Spinal cord (tissue), 10 donors: Measurements from ENCODE around the gene RTF2. TPM values are rescaled to one million over a fixed set of nuclear protein-coding genes. Genes with fewer than 3 reads are reported as not detected.
"Not testable (repeated sequence)": the region's sequence is repeated elsewhere in the genome, so short reads cannot be mapped to it uniquely, and the experiment has no call there.

Experiments
- DNase-seq, 6 donors: peaks; one replicate each; pipeline versions ENCODE4 v3.0.0 to v3.0.0-alpha.2; 2013 to 2015; ENCODE audit warnings: low spot score in 6 of 6, low read depth in 4 of 6
- H3K27ac ChIP-seq: one replicate; pipeline ENCODE4 v1.5.1; 2013; ENCODE audit warnings: low read depth, low read length, control low read depth
- H3K27me3 ChIP-seq: one replicate; pipeline ENCODE4 v1.6.1; 2013; ENCODE audit warnings: low read length; ENCODE audit not compliant: control insufficient read depth, insufficient read depth
- H3K36me3 ChIP-seq: one replicate; pipeline ENCODE4 v1.6.1; 2013; ENCODE audit warnings: low read length; ENCODE audit not compliant: control insufficient read depth, insufficient read depth
- H3K4me1 ChIP-seq: one replicate; pipeline ENCODE4 v1.6.1; 2013; ENCODE audit warnings: low read length; ENCODE audit not compliant: control insufficient read depth, insufficient read depth
- H3K4me3 ChIP-seq: one replicate; pipeline ENCODE4 v1.5.1; 2013; ENCODE audit warnings: low read depth, low read length, control low read depth
- H3K9me3 ChIP-seq: one replicate; pipeline ENCODE4 v1.6.1; 2013; ENCODE audit warnings: low read length; ENCODE audit not compliant: control insufficient read depth, insufficient read depth
- WGBS: methylation state at CpG from one replicate; pipeline ENCODE4 v1.1.5; 2013; ENCODE audit warnings: missing lambda C conversion rate; ENCODE audit not compliant: insufficient coverage; 5-methylcytosine and 5-hydroxymethylcytosine counted together
- polyA plus RNA-seq, 2 donors: library from polyadenylated mRNA; unstranded; fragments of 120-200 nt; gene quantifications; one replicate each; pipeline ENCODE4 v1.2.1, GENCODE V29; 2013; ENCODE audit not compliant: insufficient read length in 2 of 2
- total RNA-seq, 2 donors: library from RNA; depleted of rRNA in 1 of 2; stranded (reverse); fragments of 120-200 nt in 1 of 2; fragments of >200 nt in 1 of 2; gene quantifications; one replicate each; pipeline versions ENCODE4 v1.2.3 to v1.2.4, GENCODE V29; 2013 to 2014
- donor health status: healthy.

RTF2 gene
- total and polyA plus RNA-seq, 4 donors: 63.3 to 128 (median 109) TPM

- Histone ChIP-seq H3K4me1 (no peaks in the 10 kb centered on the region), H3K27ac (no peak overlapping the region)
- 100% methylated on average over 6 of the region's 10 CpGs for WGBS
Observed at GRCh38 chr20:56520180-56520579, 51.8 kb downstream of the RTF2 start.

GRCh38 chr20:56520746-56521354 lies 52.4 kb downstream of the RTF2 start:
- H3K27ac ChIP-seq, H3K4me1 ChIP-seq, H3K4me3 ChIP-seq, DNase-seq, H3K9me3 ChIP-seq, H3K27me3 ChIP-seq: not testable (repeated sequence)
- H3K36me3 ChIP-seq: peaks cover 36% of the 10 kb centered on the region
- 97% methylated on average over 11 of the region's 13 CpGs for WGBS

More at GRCh38 chr20:56520180-56520579, 51.8 kb downstream of the RTF2 start:
- Histone ChIP-seq H3K36me3 (peaks cover 36% of the 10 kb centered on the region), H3K27me3 (no peaks in the 10 kb centered on the region), H3K9me3 (peaks cover 8% of the 10 kb centered on the region), H3K4me3 (no peak overlapping the region)
- DNase-seq: no peak

- no peaks in the 10 kb centered on the region for H3K4me1 ChIP-seq
- H3K36me3 ChIP-seq: peaks cover 31% of the 10 kb centered on the region
- DNase-seq: no peak
- WGBS: 82% methylated on average over 4 of the region's 6 CpGs
- H3K9me3 ChIP-seq: peaks cover 8% of the 10 kb centered on the region
- H3K4me3 ChIP-seq: no peak overlapping the region
- no peak overlapping the region for H3K27ac ChIP-seq
- no peaks in the 10 kb centered on the region for H3K27me3 ChIP-seq
Observed at GRCh38 chr20:56522311-56522710, 53.9 kb downstream of the RTF2 start.

GRCh38 chr20:56524444-56524843 lies 56.0 kb downstream of the RTF2 start, which contains the start of gene FAM209A:
Gene FAM209A (plus strand): TSS chr20:56524744. CDS start chr20:56524809, 65 bp downstream.
- H3K27ac ChIP-seq, DNase-seq, H3K4me1 ChIP-seq, H3K27me3 ChIP-seq, H3K4me3 ChIP-seq, H3K9me3 ChIP-seq: not testable (repeated sequence)
- peaks cover 11% of the 10 kb centered on the region for H3K36me3 ChIP-seq
- 73% methylated on average over 4 of the region's 7 CpGs for WGBS

DNA sequence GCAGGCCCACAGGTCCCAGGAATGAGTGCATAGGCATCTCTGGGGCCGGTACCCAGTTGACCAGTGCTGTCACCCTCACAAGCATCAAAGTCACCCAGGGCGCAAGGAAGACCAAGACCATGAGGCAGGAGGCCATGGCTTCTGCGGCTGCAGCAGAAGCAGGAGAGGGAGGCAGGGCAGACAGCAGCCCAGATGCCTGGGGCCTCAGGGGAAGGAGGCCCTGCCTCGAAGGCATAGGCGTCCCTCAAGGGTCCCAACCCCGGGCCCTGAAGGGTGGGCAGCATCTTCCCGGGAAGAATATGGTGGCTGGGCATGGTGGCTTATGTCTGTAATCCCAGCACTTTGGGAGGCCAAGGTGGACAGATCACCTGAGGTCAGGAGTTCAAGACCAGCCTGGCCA lies 59.1 kb downstream of the RTF2 start:
- 100% methylated on average over 7 of the region's 7 CpGs for WGBS

DNA sequence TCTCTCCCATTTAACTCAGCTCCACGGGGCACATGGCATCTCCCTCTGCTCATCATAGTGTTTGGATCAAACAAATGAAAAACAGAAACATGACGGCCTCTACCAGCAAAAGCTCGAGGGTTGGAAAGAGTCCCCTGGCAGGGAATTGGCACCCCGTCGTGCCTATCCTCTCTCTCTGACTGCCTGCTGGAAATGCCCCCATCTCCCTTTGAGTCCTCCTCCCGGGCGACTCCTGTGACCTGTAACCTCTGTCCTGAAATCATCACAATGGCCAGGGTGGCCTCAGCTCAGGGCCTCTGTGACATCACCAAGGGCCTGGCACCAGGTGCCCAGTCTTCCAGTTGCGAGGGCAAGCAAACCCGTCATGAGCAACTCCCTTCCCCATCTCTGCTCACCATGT lies 64.5 kb downstream of the RTF2 start, which contains the start of gene FAM209B:
FAM209B (plus strand) TSS at position 301 of the 400 bp plus-strand sequence; CDS start at position 397, 96 bp downstream.
- not testable (repeated sequence) for DNase-seq, H3K27ac ChIP-seq, H3K27me3 ChIP-seq, H3K9me3 ChIP-seq, H3K4me3 ChIP-seq, H3K36me3 ChIP-seq, H3K4me1 ChIP-seq
- 86% methylated on average over 7 of the region's 9 CpGs for WGBS

More for the DNA sequence above, 59.1 kb downstream of the RTF2 start:
- Histone ChIP-seq H3K36me3 (no peaks in the 10 kb centered on the region), H3K27me3 (no peaks in the 10 kb centered on the region), H3K4me1 (no peaks in the 10 kb centered on the region), H3K27ac (no peak overlapping the region), H3K9me3 (no peaks in the 10 kb centered on the region), H3K4me3 (no peak overlapping the region)
- no peak for DNase-seq

DNA sequence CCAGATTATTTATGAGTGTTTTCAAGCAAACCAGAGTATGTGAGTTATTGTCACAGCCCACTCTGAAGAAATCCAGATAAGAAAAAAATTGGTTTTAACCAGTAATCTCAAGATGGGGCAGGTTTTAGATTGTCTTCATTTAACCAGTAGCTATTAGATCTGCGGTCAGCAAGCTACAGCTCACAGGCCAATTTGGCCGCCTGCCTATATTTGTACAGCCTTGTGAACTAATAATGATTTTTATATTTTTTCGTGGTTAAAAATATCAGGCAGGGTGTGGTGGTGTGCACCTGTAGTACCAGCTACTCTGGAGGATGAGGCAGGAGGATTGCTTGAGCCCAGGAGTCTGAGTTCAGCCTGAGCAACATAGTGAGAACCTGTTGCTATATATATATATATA lies 69.6 kb downstream of the RTF2 start:
- Histone ChIP-seq H3K27ac (no peak overlapping the region), H3K27me3 (no peaks in the 10 kb centered on the region), H3K9me3 (no peaks in the 10 kb centered on the region), H3K4me1 (no peaks in the 10 kb centered on the region), H3K4me3 (no peak overlapping the region), H3K36me3 (no peaks in the 10 kb centered on the region)
- 93% methylated on average over 2 of the region's 3 CpGs for WGBS
- no peak for DNase-seq

GRCh38 chr20:56540415-56540814 lies 72.0 kb downstream of the RTF2 start:
- H3K4me3 ChIP-seq: no peak overlapping the region
- no peaks in the 10 kb centered on the region for H3K36me3 ChIP-seq
- H3K4me1 ChIP-seq: no peaks in the 10 kb centered on the region
- H3K9me3 ChIP-seq: no peaks in the 10 kb centered on the region
- H3K27ac ChIP-seq: no peak overlapping the region
- no peak for DNase-seq
- no peaks in the 10 kb centered on the region for H3K27me3 ChIP-seq
- 87% methylated on average over 6 of the region's 6 CpGs for WGBS

DNA sequence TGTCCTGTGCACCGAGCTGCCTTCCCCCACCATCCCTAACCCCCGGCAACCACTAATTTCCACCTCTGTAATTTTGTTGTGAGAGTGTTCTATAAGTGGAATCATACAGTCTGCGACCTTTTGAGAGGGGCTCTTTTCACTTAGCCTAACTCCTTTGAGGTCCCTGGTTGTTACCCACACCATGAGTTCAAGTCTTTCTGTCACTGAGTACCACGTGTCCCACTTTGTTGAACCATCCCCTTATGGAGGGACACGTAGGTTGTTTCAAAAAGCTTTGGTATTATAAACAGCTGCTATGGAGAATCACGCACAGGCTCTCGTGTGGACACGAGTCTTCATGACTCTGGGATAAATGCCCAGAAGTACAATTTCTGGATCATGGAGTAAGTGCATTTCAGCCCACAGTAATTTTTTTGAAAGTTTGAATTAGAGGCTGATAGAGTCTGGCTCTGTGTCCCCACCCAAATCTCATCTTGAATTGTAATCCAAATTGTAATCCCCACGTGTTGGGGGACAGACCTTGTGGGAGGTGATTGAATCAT lies 74.1 kb downstream of the RTF2 start:
- Histone ChIP-seq H3K4me3 (no peak overlapping the region), H3K4me1 (no peaks in the 10 kb centered on the region), H3K27ac (no peak overlapping the region), H3K36me3 (no peaks in the 10 kb centered on the region), H3K27me3 (no peaks in the 10 kb centered on the region), H3K9me3 (no peaks in the 10 kb centered on the region)
- no peak for DNase-seq
- WGBS: 89% methylated on average over 4 of the region's 9 CpGs

DNA sequence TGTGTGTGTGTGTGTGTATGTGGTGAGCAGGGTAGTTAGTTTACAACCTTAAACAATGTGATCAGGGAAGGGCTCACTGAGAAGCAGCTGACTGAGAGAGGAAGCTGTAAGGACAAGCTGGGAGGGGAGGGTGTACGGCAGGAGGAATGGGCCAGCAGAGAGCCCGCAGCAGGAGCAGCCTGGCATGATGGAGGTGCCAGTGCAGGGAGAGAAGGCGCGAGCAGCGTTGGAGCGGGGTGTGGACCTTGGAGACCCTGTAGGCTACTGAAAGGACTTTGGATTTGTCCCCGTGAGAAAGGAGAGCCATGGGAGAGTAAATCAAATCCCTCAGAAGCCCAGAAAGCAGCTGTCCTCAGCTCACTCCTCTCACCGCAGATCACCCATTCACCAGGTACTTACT lies 83.1 kb downstream of the RTF2 start:
- no peak overlapping the region for H3K27ac ChIP-seq
- no peaks in the 10 kb centered on the region for H3K36me3 ChIP-seq
- no peak for DNase-seq
- 91% methylated on average over 3 of the region's 8 CpGs for WGBS
- no peaks in the 10 kb centered on the region for H3K9me3 ChIP-seq
- H3K27me3 ChIP-seq: no peaks in the 10 kb centered on the region
- H3K4me1 ChIP-seq: no peaks in the 10 kb centered on the region
- no peak overlapping the region for H3K4me3 ChIP-seq
